NCI-H2196 (cell line): Measurements from ENCODE around the gene LRRC28.

Experiments
- DNase-seq: peaks from one replicate; lab custom pipeline; 2025; ENCODE audit not compliant: unreplicated experiment; lab: John Stamatoyannopoulos, UW

LRRC28 gene

DNA sequence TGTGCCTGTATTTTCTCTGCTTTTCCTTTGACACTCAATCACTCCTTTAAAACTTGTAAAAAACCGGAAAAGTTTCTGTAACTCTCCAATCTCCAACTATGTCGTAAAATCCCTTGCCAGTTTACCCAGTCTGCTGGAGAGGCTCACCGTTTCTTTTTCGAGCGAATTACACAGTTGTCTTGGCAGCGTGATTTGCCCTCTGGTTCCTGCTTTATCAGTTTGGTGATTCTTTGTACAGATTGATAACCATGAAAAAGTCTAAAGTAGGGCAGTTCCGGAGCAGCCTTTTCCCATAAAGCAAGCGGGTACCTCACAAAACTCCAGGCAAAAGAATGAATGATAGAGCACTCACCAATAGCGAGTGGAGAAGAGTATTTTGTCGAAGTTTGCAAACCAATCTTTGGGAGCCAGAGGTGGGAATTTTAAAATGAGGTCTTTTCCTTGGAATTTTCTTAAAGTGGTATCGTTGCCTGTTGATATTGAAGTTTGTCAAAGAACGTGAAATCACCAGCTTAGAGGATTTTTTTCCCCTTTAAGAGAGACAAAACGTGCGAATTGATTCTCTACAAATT is 1.9 kb upstream of the LRRC28 start, which contains the start of gene TTC23:
TSS of gene TTC23 (minus strand) at position 312 of the 572 bp plus-strand sequence. CDS start 20,869 bp downstream, outside the sequence.
- no peak for DNase-seq

GRCh38 chr15:99250001-99250400 is 1.3 kb upstream of the LRRC28 start:
- no peak for DNase-seq

DNA sequence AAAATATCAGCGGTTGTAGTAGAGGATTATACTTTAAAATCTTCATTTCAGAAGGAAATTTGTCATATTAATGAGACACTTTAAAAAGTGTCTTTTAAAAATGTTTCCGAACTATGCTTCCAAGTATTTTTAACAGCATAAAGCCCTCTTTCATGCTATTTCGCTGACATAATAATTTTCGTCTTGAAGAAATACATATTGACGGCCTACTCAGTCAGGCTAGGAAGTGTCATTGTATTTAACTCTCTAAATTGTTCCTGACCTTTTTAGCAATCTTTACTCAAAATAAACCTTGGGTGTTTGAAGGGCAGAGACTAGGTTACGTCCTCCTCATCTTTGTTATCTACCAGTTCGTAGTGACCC is 806 bp upstream of the LRRC28 start:
- no peak for DNase-seq

GRCh38 chr15:99252326-99252725 is 1.0 kb downstream of the LRRC28 start:
- DNase-seq, result no peak

DNA sequence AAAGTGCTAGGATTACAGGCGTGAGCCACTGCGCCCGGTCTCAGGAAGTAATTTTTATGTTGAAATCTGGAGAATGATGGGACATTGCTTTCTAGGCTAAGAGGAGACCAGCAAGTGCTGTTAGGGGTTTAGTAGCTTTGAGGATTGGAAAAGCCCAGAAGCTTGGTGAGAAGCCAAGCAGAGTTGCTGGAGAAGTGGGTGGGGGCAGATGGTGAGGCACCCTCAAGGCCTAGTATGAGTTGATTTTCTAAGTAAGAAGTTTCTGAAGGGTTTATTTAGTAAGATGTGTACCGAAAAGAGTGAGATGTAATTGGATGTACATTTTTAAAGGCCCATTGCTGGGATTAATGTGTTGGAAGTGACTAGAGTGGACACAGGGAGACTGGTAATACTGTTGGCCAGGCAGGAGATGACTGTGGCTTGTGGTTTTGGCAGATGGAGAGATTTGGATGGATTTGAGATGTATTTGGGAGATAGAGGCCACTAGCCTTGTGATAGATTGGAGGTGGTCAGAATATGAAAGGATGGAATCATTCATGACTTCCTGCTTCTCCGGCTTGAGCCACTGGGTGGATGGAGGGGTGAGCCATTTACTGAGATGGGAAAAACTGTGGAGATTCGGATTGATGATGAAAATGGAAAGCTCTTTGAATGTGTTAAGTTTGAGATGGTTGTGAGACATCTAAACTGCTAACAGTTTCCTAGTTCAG is 2.3 kb downstream of the LRRC28 start:
- no peak for DNase-seq

- DNase-seq, result no peak
Observed at GRCh38 chr15:99257107-99257750, 5.9 kb downstream of the LRRC28 start.

DNA sequence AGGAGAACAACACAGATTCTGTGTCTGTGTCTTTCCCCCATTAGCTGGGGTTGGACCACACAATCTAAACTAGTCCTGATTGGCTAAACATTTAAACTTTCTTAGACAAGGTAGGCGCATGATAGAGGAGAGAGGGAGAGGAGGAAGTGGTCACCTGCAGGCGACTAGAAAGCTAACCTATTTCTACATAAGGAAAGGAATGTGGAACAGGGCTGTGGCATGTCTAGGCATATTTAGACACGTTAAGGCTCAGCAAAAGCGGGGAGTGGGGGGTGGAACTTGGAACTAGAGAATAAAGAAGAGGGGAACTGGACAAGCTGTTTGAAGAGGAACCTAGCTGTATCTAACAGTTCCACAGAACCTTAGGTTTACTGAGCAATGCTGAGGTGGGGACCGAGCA is 12.8 kb downstream of the LRRC28 start:
- no peak for DNase-seq

DNA sequence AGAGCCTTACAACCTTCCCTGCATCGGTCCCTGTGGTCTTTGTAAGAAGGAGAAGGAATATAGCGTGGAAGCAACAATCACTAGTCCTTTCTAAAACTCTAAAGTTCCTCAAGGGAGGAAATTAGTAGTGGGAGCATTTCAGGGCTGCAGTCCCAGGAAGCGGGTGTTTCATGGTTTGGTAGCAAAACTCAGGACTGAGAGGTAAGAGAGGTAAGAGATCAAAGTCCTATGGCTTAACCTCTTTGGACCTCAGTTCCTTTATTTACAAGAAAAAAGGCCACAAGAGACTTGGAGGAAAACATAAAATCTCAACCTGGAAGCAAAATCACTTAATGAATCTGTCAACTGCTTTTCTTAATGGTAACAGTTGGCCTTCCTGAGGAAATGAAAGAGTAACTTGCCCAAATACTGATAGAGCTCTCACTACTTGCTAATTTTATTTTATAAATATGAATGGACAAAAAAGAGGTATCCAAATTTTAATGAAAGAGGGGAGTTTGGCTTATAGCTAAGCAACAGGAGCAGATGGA is 14.3 kb downstream of the LRRC28 start:
- DNase-seq, result no peak

GRCh38 chr15:99267957-99268356 is 16.7 kb downstream of the LRRC28 start:
- no peak for DNase-seq

DNA sequence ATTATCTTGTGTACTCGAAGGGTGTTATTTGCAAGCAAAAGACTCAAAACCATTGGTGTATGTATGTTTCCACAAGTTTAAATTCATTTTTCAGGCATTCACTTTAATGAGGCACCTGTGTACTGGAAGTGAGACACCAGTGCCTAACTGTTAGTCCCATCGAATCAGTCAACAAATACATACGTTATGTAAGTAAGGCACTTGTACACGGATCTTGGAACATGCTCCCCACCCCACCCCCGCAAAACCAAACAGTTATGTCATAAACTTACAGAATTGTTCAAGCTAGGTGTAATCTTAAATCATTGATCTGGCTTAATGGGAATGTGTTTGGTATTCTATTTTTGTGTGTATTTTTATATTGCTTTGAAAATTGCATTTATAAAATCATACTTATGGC is 17.1 kb downstream of the LRRC28 start:
- no peak for DNase-seq

DNA sequence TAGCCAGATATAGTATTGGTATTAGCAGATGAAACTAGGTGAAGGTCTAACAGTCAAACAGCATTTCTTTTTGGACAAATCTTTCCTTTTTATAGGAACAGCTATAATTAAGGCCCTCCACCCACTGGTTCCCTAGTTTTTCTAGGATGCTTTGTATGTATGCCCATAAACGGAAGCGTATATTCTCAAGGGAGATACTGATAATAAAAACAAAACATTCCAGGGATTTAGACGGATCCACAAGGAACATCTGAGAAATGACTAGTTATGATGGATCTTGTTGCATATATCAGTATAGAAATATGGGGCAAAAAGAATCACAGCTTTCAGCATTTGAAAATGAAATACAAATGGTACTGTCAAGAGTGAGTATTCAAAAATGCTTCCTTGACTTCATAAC is 22.5 kb downstream of the LRRC28 start:
- no peak for DNase-seq

DNA sequence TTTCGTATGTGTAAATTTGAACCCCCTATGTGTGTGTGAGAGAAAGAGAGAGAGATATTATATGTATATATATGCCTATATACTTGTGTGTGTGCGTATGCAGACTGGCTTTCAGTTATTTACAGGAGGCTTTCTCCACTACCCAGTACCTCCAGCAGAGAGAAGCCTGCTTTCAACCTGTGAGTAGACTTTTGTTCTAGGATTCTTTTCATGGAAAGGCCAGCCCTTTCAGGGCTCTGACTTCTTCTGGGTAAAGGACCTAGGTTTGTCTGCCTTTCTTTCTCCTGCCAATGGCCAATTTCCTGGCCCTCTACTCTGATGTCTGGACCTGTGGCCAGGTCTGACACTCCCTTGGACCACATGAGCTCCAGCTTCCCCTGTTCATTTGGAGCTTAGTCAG is 23.8 kb downstream of the LRRC28 start:
- DNase-seq, result no peak

DNA sequence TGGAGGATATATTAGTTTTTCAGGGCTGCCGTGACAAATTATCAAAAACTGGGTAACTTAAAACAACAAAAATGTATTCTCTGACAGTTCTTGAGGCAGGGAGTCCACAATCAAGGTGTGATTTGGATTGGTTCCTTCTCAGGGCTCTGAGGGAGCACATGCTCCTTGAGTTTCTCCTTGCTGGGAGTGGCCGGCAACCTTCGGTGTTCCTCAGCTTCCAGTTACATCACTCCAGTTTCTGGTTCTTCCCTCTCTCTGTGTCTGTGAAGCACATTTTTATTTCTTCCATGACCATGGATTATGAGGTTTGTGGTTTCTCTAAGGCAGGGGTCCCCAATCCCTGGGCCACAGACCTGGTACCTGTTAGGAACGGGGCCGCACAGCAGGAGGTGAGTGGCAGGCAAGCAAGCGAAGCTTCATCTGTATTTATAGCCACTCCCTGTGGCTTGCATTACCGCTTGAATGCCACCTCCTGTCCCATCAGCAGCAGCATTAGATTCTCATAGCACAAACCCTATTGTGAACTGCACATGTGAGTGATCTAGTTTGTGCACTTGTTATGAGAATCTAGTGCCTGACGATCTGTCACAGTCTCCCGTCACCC is 24.3 kb downstream of the LRRC28 start:
- DNase-seq, result no peak

DNA sequence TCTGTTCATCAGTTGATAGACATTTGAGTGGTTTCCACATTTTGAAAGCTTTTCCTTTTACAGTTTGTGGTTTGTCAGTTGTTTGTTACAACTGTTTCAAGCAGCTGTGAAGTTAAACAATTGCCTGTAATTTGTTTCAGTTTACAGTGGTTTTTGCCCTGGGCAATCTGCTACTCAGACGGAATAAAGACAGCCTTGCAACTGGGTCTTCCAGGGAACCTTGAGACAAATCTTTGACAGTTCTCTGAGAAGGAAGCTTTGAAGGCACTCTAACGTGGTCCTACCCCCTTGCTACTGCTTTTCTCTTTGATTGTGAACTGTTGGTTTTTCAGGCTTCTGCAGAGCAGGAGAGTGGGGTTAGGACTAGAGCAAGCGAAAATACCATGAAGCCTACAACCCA is 28.0 kb downstream of the LRRC28 start:
- no peak for DNase-seq

GRCh38 chr15:99279827-99280226 is 28.5 kb downstream of the LRRC28 start:
- DNase-seq, result no peak

GRCh38 chr15:99282121-99282520 is 30.8 kb downstream of the LRRC28 start:
- DNase-seq, result no peak

GRCh38 chr15:99282586-99282985 is 31.3 kb downstream of the LRRC28 start:
- DNase-seq, result no peak

- DNase-seq, result no peak
Observed at GRCh38 chr15:99283717-99284116, 32.4 kb downstream of the LRRC28 start.

DNA sequence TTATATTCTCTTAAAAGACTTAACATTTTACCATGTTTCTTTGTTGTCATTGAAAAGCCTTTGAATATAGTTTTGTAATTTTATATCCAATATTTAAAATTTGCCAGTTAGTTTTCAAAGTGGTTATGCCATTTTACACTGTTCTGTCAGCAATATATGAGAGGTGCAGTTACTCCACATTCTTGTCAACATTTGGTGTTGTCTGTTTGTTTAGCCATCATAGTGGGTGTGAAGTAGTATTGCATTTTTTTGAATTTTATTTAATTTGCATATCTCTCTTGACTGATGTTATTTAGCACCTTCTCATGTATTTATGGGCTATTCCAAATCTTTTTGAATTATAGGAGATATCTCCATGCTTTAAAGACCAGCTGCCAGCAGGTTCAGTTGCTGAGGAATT is 40.4 kb downstream of the LRRC28 start:
- DNase-seq, result no peak

DNA sequence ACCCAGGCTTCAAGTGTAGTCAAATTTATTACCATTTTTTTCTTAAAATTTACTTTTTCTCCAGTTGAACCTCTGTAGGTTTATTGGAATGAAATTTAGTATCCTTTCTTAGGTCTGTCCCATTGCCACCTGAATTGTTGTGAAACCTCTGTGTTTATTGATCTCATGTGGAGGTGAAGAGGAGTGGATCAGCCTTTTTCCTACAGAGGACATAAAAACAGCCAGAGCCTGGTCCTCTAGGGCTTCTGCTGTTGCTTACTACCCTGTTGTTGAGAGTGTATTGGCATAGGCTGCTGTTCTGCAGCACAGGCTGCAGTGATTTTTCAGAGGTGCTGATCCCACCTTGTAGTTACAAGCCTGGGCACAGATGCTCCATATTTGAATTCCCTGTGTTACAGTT is 44.6 kb downstream of the LRRC28 start:
- no peak for DNase-seq

- no peak for DNase-seq
Observed at GRCh38 chr15:99296386-99296785, 45.1 kb downstream of the LRRC28 start.

DNA sequence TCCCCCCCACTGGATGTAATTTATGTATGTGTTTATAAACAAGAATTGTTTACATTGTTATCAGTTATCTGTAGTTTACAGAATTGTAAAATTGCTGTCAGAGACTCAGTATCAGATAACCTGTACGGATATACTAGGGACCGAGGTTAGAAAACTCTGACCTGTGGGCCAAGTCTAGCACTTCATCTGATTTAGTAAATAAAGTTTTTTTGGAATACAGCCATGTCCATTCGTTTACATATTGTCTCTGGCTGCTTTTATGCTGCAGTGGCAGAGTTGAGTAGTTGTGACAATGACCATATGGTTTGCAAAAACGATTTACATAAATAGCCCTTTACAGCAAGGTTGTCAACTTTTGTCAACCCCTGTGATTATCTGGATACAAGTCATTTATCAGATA is 52.6 kb downstream of the LRRC28 start:
- peak; percentile 1 for DNase-seq
